Urinary bladder (tissue), 4 donors: ENCODE data around the gene IL22RA2. TPM values are rescaled to one million over a fixed set of nuclear protein-coding genes. Genes with fewer than 3 reads are reported as not detected.

Source experiments
- DNase-seq: peaks from one replicate; pipeline ENCODE4 v3.0.0-alpha.2; 2015; ENCODE audit errors: extremely low spot score
- H3K27ac ChIP-seq: one replicate; pipeline ENCODE4 v1.5.1; 2013; ENCODE audit warnings: low read depth, mild to moderate bottlenecking, moderate library complexity
- H3K36me3 ChIP-seq: one replicate; pipeline ENCODE4 v1.6.1; 2013; ENCODE audit warnings: mild to moderate bottlenecking, moderate library complexity; ENCODE audit not compliant: insufficient read depth
- H3K4me1 ChIP-seq: one replicate; pipeline ENCODE4 v1.6.1; 2013; ENCODE audit warnings: mild to moderate bottlenecking, moderate library complexity; ENCODE audit not compliant: insufficient read depth
- H3K4me3 ChIP-seq: one replicate; pipeline ENCODE4 v1.5.1; 2013; ENCODE audit warnings: low read depth, low read length
- WGBS: extraction: QIAGEN DNeasy Blood & Tissue Kit; methylation state at CpG from one replicate; pipeline ENCODE4 v1.1.7; 2013; 5-methylcytosine and 5-hydroxymethylcytosine counted together
- polyA plus RNA-seq: library from polyadenylated mRNA; stranded (reverse); fragments of 200-250 nt; gene quantifications from one replicate; pipeline ENCODE4 v1.2.3, GENCODE V29; 2013
- total RNA-seq: library from RNA; depleted of rRNA; stranded (reverse); fragments of >200 nt; gene quantifications from one replicate; pipeline ENCODE4 v1.2.3, GENCODE V29; 2014
- donor health status: healthy with polysubstance abuse.
- donor health status: healthy.

IL22RA2 gene
- total and polyA plus RNA-seq, 2 donors, result not detected

- Histone ChIP-seq H3K4me3 (no peak overlapping the region), H3K4me1 (no peaks in the 10 kb centered on the region), H3K36me3 (no peaks in the 10 kb centered on the region), H3K27ac (no peak overlapping the region)
- 73% methylated on average over 2 of the region's 2 CpGs for WGBS
- DNase-seq, result no peak
Observed at GRCh38 chr6:137148306-137149034, 25.0 kb downstream of the IL22RA2 start.

- no peak overlapping the region for H3K4me3 ChIP-seq
- no peaks in the 10 kb centered on the region for H3K4me1 ChIP-seq
- WGBS, result 93% methylated on average over 4 of the region's 4 CpGs
- no peaks in the 10 kb centered on the region for H3K36me3 ChIP-seq
- DNase-seq, result no peak
- H3K27ac ChIP-seq, result no peak overlapping the region
Observed at GRCh38 chr6:137147195-137147594, 26.2 kb downstream of the IL22RA2 start.

GRCh38 chr6:137146206-137146605 is 27.2 kb downstream of the IL22RA2 start:
- DNase-seq, result no peak
- no peaks in the 10 kb centered on the region for H3K36me3 ChIP-seq
- 74% methylated on average over 4 of the region's 4 CpGs for WGBS
- no peak overlapping the region for H3K4me3 ChIP-seq
- H3K27ac ChIP-seq, result no peak overlapping the region
- H3K4me1 ChIP-seq, result no peaks in the 10 kb centered on the region

- Histone ChIP-seq H3K36me3 (no peaks in the 10 kb centered on the region), H3K4me3 (no peak overlapping the region), H3K4me1 (no peaks in the 10 kb centered on the region), H3K27ac (no peak overlapping the region)
- no peak for DNase-seq
- 70% methylated on average over 4 of the region's 4 CpGs for WGBS
Observed at GRCh38 chr6:137145421-137145820, 28.0 kb downstream of the IL22RA2 start.

- H3K4me3 ChIP-seq, result no peak overlapping the region
- WGBS, result 69% methylated on average over 1 of the region's 1 CpG
- no peak for DNase-seq
- no peaks in the 10 kb centered on the region for H3K36me3 ChIP-seq
- H3K27ac ChIP-seq, result no peak overlapping the region
- H3K4me1 ChIP-seq, result no peaks in the 10 kb centered on the region
Observed at GRCh38 chr6:137136065-137136464, 37.4 kb downstream of the IL22RA2 start.

GRCh38 chr6:137134483-137134882 is 39.0 kb downstream of the IL22RA2 start:
- 86% methylated on average over 1 of the region's 1 CpG for WGBS
- DNase-seq, result no peak
- H3K4me1 ChIP-seq, result no peaks in the 10 kb centered on the region

GRCh38 chr6:137133122-137133521 is 40.3 kb downstream of the IL22RA2 start:
- Histone ChIP-seq H3K36me3 (no peaks in the 10 kb centered on the region), H3K27ac (no peak overlapping the region), H3K4me1 (no peaks in the 10 kb centered on the region), H3K4me3 (no peak overlapping the region)
- 95% methylated on average over 3 of the region's 3 CpGs for WGBS
- no peak for DNase-seq

More at GRCh38 chr6:137134483-137134882, 39.0 kb downstream of the IL22RA2 start:
- no peaks in the 10 kb centered on the region for H3K36me3 ChIP-seq
- no peak overlapping the region for H3K27ac ChIP-seq
- H3K4me3 ChIP-seq, result no peak overlapping the region

GRCh38 chr6:137126875-137127485 is 46.5 kb downstream of the IL22RA2 start:
- H3K36me3 ChIP-seq, result no peaks in the 10 kb centered on the region
- H3K4me1 ChIP-seq, result no peaks in the 10 kb centered on the region
- H3K4me3 ChIP-seq, result no peak overlapping the region
- no peak for DNase-seq
- no peak overlapping the region for H3K27ac ChIP-seq
- 68% methylated on average over 2 of the region's 2 CpGs for WGBS

- H3K4me1 ChIP-seq, result no peaks in the 10 kb centered on the region
- H3K27ac ChIP-seq, result no peak overlapping the region
- WGBS, result 89% methylated on average over 2 of the region's 2 CpGs
- H3K36me3 ChIP-seq, result no peaks in the 10 kb centered on the region
- DNase-seq, result no peak
- no peak overlapping the region for H3K4me3 ChIP-seq
Observed at GRCh38 chr6:137123078-137123477, 50.4 kb downstream of the IL22RA2 start.

GRCh38 chr6:137122612-137123011 is 50.8 kb downstream of the IL22RA2 start:
- no peak for DNase-seq
- WGBS, result 79% methylated on average over 4 of the region's 4 CpGs
- Histone ChIP-seq H3K4me1 (no peaks in the 10 kb centered on the region), H3K4me3 (no peak overlapping the region), H3K27ac (no peak overlapping the region), H3K36me3 (no peaks in the 10 kb centered on the region)

GRCh38 chr6:137121401-137121997 is 51.9 kb downstream of the IL22RA2 start:
- no peaks in the 10 kb centered on the region for H3K36me3 ChIP-seq
- no peaks in the 10 kb centered on the region for H3K4me1 ChIP-seq
- DNase-seq, result no peak
- H3K27ac ChIP-seq, result no peak overlapping the region
- 80% methylated on average over 2 of the region's 2 CpGs for WGBS
- no peak overlapping the region for H3K4me3 ChIP-seq

GRCh38 chr6:137120748-137121147 is 52.7 kb downstream of the IL22RA2 start:
- no peaks in the 10 kb centered on the region for H3K36me3 ChIP-seq
- H3K27ac ChIP-seq, result no peak overlapping the region
- no peak overlapping the region for H3K4me3 ChIP-seq
- DNase-seq, result no peak
- H3K4me1 ChIP-seq, result no peaks in the 10 kb centered on the region

GRCh38 chr6:137119196-137120104 is 54.0 kb downstream of the IL22RA2 start:
- H3K4me3 ChIP-seq, result no peak overlapping the region
- no peak for DNase-seq
- 55% methylated on average over 4 of the region's 4 CpGs for whole genome bisulfite sequencing

More at GRCh38 chr6:137119196-137120104, 54.0 kb downstream of the IL22RA2 start:
- no peak overlapping the region for H3K27ac ChIP-seq
- H3K36me3 ChIP-seq, result no peaks in the 10 kb centered on the region
- no peaks in the 10 kb centered on the region for H3K4me1 ChIP-seq
